Inflammatory macrophage (primary cell): Measurements from ENCODE around the gene GMPPB.
"Not testable (repeated sequence)": the region's sequence is repeated elsewhere in the genome, so short reads cannot be mapped to it uniquely, and the experiment has no call there.

Experiments used
- DNase-seq, 2 donors: peaks; one replicate each; pipeline ENCODE4 v3.0.0-alpha.2; 2020 to 2022

The GMPPB gene

GRCh38 chr3:49689046-49689907 lies 34.5 kb downstream of the GMPPB start, which contains the start of the genes MST1 and RNF123:
Gene MST1 (minus strand): TSS chr3:49689474. CDS start chr3:49688691, 783 bp downstream.
Gene RNF123 (plus strand): TSS chr3:49689557. CDS start chr3:49691166, 1,609 bp downstream.
- peak; percentile 86 to 91 for DNase-seq

- DNase-seq: not testable (repeated sequence)
Measured at GRCh38 chr3:49688338-49689045, 35.3 kb downstream of the GMPPB start.

GRCh38 chr3:49687424-49687795 lies 36.3 kb downstream of the GMPPB start:
- not testable (repeated sequence) for DNase-seq

GRCh38 chr3:49686769-49687423 lies 36.9 kb downstream of the GMPPB start:
- peak; percentile 28 to 58 for DNase-seq

- DNase-seq: not testable (repeated sequence)
Measured at GRCh38 chr3:49686346-49686745, 37.4 kb downstream of the GMPPB start.

GRCh38 chr3:49685846-49686245 lies 37.9 kb downstream of the GMPPB start:
- not testable (repeated sequence) for DNase-seq

- DNase-seq: not testable (repeated sequence)
Measured at GRCh38 chr3:49685103-49685502, 38.6 kb downstream of the GMPPB start.

GRCh38 chr3:49684453-49684852 lies 39.3 kb downstream of the GMPPB start:
- not testable (repeated sequence) for DNase-seq

- DNase-seq: no peak
Measured at GRCh38 chr3:49683162-49683561, 40.6 kb downstream of the GMPPB start.

GRCh38 chr3:49681543-49681942 lies 42.2 kb downstream of the GMPPB start:
- DNase-seq: no peak

GRCh38 chr3:49681232-49681522 lies 42.6 kb downstream of the GMPPB start:
- no peak for DNase-seq

GRCh38 chr3:49680493-49681231 lies 43.1 kb downstream of the GMPPB start:
- no peak for DNase-seq

GRCh38 chr3:49675912-49676311 lies 47.8 kb downstream of the GMPPB start:
- DNase-seq: no peak

- no peak for DNase-seq
Measured at GRCh38 chr3:49674497-49674983, 49.2 kb downstream of the GMPPB start.

GRCh38 chr3:49673715-49674496 lies 49.8 kb downstream of the GMPPB start, which contains the start of gene APEH:
Gene APEH (plus strand): TSS chr3:49674351. CDS start chr3:49674402, 51 bp downstream.
- DNase-seq: peak; percentile 99

GRCh38 chr3:49673121-49673714 lies 50.5 kb downstream of the GMPPB start:
- peak; percentile 28 to 31 for DNase-seq

GRCh38 chr3:49671291-49672288 lies 52.2 kb downstream of the GMPPB start:
- DNase-seq: peak; percentile 48 to 58

GRCh38 chr3:49670940-49671290 lies 52.8 kb downstream of the GMPPB start:
- DNase-seq: no peak
